ENCODE results near the gene PFDN2.

The PFDN2 gene, protein sequence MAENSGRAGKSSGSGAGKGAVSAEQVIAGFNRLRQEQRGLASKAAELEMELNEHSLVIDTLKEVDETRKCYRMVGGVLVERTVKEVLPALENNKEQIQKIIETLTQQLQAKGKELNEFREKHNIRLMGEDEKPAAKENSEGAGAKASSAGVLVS

DNA sequence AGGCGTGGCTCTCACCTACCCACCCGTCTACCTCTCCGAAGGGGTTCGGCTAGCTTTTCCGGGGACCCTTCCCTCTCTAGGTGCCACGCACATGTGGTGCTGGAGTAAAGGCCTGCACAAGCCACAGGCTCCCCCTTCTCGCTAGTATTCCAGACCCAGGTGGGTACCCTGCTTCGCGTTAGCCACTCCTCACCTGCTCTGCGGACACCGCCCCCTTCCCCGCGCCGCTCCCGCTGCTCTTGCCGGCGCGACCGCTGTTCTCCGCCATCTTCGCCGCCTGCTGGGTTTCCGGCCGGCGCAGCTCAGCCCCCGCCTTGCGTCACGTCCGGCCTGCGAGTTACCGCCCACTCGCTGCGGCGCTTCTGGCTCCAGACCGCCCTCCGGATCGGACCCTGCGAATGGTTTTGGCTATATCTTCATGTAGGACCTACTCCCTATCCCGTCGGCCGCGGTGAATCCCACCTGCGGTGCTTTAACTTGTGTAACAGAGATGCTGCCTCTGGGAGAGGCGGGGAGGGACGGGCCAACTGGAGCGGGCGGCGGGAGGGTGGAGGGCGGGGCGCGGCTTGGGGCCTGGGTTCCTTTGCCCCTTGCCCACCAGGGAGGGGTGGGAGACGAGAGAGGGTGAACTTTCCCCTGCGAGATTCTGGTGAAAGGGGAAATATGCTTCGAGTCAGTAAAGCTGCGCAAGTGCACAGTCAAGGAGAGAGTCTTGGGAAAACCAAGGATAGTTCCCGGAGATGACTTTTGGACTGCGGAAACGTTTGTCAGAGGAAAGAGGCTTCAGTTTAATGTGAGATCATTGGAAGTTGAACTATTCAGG, at the start of gene PFDN2, which contains the start of gene NIT1:
TSS of gene PFDN2 (minus strand) at position 279 of the 823 bp plus-strand sequence. CDS start at position 268, 11 bp downstream.
TSS of gene NIT1 (plus strand) at position 347 of the 823 bp plus-strand sequence. CDS start at position 419, 72 bp downstream.
- DNase-seq: peak; percentile 59 to 77 (median 64)

DNA sequence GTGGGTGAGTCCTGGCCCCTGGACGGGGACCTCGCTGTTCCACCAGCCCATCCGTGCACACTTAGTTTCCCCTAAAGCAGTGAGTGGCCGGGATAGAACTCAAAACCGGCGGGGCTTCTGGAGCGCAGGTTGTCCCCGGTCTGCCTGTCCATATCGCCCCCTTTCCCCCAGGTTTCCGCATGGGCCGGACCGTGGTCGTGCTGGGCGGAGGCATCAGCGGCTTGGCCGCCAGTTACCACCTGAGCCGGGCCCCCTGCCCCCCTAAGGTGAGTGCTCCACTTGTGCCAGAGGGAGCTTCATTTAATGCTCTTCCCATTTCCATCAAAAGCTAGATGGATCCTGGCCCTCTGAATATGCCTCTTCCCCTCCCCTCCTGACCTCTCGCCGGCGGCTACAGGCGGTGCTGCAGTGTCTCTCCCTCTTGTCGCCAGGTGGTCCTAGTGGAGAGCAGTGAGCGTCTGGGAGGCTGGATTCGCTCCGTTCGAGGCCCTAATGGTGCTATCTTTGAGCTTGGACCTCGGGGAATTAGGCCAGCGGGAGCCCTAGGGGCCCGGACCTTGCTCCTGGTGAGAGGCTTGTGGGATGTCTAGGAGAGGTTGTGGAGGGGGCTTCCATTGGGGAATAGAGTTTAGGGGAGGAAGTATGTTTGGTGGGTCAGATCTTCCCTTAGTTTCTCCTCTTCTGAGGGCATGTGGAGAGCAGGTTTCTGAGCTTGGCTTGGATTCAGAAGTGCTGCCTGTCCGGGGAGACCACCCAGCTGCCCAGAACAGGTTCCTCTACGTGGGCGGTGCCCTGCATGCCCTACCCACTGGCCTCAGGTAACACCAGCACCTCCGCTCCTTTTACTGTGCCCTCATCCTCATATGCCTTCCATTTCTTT, 49.1 kb upstream of the PFDN2 start:
- DNase-seq: no peak

DNA sequence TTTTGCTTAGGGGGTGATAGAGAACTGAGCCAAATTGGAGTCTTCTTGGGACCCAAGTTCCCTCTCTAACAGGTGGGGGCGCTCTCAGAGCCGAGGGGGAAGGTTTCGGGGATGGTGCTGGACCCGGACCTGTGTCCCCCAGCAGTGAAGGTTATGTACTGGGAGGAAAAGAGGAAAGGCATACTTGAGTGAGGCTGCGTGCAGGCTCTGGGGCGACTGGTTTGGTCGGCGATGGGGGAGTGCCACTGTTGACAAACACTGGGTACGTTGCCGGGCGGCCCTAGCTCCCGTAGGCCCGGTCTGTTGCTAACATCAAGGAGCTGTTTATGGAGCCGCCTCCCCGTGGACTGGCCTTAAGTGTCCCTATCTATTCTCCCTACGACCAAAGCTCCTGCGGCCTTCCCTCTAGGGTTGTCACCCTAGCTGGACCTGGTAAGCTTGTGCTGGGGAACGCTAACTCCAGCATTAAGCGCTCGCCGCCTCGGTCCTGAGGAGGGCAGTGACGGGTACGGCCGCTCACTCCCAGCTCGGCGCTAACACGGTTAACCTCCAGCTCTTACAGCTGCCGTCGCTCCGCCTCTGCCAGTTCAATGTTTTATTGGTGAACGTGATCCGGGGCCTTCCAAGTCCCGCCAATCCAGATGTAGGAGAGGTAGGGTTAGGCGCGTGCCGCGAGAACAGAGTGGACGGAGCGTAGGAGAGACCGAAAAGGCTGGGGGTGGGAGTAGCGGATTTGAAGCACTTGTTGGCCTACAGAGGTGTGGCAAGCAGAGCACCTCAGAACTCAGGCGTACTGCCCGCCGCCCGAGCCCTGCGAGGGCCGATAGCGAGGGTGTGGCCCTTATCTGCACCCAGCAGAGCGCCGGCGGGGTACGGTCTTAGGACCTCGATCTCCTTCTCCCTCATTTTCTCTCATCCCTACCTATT, 48.2 kb upstream of the PFDN2 start, which contains the start of gene PPOX:
TSS of gene PPOX (plus strand) at position 685 of the 927 bp plus-strand sequence. CDS start 422 bp downstream, outside the sequence.
- peak; percentile 70 to 86 (median 80) for DNase-seq

DNA sequence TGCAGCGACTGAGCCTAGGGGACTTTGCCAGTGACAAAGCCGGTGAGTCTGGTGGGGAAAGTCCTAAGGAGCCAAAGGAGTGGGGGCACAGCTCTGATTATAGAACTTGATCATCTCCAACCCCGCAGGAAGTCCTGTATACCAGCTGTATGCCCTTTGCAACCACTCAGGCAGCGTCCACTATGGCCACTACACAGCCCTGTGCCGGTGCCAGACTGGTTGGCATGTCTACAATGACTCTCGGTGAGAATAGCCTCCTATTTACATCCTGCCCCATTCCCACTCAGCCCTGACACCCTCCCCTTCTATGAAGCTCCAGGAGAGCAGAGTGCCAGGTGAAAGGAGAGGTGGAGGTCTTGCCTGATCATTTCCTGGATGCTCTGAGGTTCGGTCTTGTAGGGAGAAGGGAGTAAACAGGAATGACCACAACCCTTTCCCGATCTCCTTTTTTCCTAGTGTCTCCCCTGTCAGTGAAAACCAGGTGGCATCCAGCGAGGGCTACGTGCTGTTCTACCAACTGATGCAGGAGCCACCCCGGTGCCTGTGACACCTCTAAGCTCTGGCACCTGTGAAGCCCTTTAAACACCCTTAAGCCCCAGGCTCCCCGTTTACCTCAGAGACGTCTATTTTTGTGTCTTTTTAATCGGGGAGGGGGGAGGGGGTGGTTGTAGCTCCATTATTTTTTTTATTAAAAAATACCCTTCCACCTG, 47.2 kb upstream of the PFDN2 start:
- no peak for DNase-seq

DNA sequence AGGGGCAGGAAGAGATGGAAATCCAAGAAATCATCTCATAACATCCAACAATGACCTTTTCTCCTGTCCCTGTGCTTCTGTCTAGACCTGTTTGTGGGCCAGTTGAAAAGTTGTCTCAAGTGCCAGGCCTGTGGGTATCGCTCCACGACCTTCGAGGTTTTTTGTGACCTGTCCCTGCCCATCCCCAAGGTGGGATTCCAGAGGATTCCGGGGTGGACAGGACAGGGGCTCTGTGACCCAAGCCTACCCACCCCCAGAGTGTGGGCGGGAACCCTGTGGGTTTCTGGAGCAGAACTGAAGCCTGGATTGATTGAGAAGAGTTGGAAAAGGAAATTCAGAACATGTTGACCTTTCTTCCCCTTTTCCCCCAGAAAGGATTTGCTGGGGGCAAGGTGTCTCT, 46.0 kb upstream of the PFDN2 start:
- DNase-seq: no peak

DNA sequence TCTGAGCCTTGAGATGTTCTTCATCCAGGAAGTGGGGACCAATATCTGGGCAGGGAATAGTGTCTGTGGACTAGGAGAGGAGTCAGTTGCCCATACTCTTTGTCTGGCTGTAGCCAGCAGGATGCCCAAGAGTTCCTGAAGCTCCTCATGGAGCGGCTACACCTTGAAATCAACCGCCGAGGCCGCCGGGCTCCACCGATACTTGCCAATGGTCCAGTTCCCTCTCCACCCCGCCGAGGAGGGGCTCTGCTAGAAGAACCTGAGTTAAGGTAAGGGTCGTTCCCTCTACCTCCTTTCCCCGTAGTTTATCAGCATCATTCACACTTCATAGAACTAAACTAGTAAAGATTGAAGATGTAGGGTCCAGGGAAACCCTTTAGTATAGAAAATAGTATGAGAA, 45.0 kb upstream of the PFDN2 start:
- no peak for DNase-seq

DNA sequence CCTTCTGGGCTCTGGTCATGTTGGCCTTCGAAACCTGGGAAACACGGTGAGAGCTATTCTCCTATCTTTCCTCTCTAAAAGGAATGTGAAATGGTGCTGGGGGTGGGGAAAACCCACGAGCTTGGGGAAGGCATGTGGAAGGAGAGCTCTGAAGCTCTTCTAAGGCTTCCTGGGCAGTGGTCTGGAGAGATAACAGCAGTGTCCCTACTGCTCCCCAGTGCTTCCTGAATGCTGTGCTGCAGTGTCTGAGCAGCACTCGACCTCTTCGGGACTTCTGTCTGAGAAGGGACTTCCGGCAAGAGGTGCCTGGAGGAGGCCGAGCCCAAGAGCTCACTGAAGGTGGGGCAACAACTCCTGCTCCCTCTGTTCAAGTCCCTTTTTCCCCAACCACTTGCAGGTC, 44.2 kb upstream of the PFDN2 start:
- DNase-seq: no peak

DNA sequence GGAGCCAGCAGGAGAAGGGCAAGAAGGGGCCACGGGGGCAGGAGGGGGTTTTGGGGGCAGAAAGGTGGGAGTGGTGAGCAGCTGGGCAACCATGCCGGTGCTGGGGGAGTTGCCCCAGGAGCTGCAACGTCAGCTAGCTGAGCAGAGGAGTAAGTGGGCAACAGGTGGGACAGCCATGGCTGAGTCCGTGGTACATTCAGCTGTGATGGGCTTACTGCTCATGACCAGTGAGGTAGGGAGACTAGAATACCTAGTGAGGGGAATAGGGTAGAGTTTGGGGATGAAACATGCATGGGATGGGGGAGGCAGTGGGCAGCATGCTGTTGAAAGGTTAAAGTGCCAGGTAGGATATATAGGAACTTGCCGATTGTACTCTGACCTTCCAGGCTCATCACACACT, 43.8 kb upstream of the PFDN2 start:
- no peak for DNase-seq

DNA sequence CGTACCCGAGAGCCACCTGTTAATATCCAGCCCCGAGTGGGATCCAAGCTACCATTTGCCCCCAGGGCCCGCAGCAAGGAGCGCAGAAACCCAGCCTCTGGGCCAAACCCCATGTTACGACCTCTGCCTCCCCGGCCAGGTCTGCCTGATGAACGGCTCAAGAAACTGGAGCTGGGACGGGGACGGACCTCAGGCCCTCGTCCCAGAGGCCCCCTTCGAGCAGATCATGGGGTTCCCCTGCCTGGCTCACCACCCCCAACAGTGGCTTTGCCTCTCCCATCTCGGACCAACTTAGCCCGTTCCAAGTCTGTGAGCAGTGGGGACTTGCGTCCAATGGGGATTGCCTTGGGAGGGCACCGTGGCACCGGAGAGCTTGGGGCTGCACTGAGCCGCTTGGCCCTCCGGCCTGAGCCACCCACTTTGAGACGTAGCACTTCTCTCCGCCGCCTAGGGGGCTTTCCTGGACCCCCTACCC, 42.9 kb upstream of the PFDN2 start:
- DNase-seq: no peak

DNA sequence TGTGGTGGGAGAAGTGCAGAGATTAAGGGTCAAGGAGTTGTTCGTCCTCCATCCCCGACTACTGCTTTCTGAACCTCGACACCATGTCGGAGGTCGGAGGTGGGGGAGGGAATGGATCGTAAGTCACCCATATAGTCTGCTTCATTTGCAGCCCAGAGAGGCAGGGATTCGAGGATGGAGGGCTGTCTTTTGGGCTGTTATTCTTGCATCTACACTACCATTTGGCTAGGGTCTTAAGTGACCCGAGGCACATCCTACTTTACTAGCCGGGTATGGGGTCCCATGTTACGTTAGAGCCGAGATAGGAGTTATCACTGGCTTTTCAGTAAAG, 42.0 kb upstream of the PFDN2 start:
- no peak for DNase-seq

DNA sequence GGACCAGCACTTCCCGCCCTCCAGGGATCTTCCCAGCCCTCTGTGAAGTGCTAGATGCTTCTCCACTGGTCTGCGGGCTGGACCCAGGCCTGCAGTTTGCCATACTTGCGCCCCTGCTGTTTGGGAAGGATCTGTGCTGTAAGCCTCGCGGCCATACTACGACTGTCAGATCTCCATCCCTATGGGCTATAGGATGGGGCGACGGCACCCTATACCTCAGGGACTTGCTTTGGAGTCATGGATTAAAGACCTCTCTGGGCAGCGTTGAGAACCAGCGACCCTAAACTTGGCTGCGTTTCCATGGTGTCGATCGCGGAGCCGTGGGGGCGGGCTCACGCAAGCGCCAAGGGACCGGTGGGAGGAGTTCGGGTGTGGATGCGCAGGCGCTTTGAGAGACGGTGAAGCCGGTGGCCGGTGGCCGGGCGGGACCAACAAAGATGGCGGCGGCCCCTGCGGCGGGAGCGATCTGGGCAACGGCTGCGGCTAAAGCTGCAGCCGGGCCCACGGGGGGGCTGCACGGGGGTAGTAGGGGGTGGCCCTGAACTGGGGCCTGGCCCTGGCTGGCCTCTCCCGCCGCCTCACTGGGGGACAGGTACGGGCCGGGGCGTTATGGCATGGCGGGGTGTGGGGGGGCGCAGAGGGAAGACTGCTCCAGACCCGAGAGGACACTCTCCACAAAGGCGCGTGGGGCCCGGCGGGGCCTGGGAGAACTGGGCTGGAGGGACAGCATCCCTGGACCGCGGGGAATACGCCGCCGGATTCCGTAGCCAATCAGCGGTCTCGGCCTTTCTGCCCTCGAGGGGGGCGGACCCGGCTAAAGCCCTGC, 41.5 kb upstream of the PFDN2 start, which contains the start of gene USP21:
TSS of gene USP21 (plus strand) at position 414 of the 826 bp plus-strand sequence. CDS start 1,141 bp downstream, outside the sequence.
- peak; percentile 79 to 88 (median 86) for DNase-seq

DNA sequence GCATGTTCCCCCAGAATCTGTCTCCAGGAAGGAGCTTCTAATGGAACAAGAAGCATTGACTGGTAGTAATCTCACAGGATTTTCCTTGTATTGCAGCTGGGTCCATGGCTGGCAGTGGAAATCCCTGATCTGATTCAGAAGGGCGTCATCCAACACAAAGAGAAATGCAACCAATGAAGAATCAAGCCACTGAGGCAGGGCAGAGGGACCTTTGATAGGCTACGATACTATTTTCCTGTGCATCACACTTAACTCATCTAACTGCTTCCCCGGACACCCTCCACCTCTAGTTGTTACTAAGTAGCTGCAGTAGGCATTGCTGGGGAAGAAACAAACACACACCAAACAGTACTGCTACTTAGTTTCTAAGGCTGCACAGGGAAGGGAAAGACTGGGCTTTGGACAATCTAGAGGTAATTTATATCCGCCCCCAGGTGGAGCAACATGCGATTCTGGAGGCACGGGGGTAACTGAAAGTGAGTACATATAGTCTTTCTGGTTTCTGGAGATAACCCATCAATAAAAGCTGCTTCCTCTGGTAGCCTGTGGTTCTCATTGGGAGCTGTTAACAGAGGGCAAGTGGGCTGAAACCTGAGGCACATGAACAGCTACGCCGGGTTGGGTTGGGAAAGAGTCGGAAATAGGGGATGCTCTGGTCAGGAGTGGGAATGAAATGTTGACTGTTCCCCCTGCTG, 40.6 kb upstream of the PFDN2 start:
- DNase-seq: no peak

DNA sequence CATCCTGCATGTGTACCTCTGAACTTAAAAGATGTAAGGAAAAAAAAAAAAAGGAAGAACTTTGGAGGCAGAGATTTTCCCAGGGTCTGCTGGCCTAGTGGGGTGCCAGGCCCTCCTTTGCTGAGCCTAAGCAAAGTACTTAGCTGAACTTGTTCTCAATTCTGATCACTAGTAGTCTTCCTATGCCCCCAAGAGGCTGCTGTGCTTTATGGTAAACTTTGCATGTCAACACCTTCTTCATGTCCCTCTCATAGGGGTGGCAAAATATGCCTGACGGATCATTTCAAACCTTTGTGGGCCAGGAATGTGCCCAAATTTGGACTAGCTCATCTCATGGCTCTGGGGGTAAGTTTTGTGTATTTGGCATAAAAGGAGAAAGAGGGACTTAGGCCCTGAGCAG, 40.0 kb upstream of the PFDN2 start:
- no peak for DNase-seq

DNA sequence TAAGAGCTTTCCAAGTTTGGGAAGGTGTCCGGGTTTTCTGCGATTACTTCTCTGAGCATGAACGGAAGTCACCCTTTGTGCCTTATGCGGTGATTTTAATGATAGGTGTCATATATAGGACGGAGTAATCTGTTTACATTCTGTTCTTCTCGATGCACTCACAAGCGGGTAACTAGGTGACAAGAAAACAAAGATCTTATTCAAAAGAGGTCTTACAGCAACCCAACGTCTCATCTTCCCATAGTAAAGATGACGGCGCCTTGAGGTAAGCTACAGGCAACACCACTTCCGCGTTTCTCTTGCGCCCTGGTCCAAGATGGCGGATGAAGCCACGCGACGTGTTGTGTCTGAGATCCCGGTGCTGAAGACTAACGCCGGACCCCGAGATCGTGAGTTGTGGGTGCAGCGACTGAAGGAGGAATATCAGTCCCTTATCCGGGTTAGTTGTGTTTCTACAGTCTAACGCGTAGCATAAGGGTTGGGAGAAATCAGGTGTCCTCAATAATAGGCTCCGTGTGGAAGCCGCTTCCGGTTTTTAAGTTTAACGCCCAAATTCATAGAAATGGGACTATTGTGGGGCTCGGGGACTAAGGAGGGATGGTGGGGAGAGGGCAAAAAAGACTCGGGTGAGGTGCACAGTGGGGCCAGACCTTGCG, 36.0 kb upstream of the PFDN2 start, which contains the start of gene UFC1:
TSS of gene UFC1 (plus strand) at position 297 of the 656 bp plus-strand sequence. CDS start at position 317, 20 bp downstream.
- DNase-seq: peak; percentile 39 to 69 (median 62)

DNA sequence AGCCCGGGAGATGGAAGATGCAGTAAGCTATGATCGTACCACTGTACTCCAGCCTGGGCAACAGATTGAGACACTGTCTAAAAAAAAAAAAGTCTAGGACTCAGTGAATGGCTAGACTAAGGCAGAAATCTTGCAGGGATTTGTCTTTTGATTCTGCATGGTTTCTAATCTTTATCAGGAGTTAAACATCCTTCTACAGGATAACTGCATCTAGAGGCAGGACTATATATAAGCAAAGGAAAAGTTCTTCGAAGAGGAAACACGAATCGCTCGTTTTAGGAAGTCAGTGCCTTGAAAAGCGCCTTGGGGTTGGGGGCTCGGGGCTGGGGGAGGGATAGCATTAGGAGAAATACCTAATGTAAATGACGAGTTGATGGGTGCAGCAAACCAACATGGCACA, 35.3 kb upstream of the PFDN2 start:
- no peak for DNase-seq

DNA sequence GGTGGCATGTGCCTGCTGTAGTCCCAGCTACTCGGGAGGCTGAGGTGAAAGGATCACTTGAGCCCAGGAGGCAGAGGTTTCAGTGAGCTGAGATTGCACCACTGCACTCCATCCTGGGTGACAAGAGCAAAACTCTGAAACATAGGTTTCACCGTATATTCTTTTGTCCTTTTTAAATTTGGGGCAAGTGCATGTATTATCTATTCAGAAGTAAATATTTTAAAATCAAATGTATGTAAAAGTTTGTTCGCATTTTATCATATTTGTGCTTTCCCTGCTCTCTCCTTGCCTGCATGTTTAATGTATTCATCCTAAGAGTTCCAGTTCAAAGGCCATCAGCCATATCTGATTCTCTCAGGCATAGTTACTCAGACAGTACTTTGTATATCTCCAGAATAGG, 28.0 kb upstream of the PFDN2 start:
- no peak for DNase-seq

DNA sequence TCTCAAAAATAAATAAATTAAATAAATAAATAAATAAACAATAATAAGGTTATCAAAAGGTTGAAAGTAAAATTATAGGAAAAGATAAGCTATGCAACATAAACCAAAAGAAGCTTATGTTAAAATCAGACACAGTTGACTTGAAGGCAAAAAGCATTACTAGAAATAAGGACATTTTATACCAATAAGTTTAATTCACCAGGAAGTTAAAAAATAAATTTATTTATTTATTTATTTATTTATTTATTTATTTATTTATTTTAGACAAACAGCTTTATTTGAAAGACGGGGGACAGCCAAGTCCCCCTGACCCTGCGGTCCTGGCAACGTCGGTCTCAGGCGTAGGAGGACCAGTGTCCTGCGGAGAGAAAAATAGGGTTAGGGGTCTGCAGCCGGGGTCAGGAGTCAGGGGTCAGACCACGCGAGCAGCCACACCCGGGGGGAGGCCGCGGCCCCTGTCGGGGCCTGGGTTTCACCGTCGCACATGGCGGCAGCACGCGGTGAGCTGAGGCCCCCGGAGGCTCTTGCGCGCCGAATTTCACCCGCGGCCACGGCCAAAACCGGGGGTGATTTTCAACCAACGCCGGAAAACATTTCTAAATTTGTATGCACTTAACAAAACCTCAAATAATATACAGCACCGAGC, 23.0 kb upstream of the PFDN2 start:
- DNase-seq: no peak

DNA sequence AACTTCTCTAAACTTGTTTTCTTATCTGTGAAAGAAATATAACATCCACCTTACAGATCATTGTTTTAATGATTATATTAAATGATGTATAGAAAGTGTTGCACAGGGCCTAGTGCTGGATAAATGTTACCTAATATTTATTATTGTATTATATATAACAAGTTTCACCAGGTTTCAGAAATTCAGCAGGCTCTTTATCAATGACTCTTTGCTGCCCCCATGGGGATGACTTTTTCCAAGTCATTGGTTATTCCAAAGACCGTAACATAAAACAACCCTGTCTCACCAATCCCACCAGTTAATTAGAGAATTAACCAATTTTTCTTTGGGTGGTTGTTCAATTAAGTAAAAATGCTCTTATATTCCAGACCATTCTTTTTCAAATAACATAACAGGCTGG, 21.9 kb upstream of the PFDN2 start:
- DNase-seq: peak in 1 of 4 experiments; percentile 9
